ENCODE measurements around the gene CSH1.

CSH1 gene

DNA sequence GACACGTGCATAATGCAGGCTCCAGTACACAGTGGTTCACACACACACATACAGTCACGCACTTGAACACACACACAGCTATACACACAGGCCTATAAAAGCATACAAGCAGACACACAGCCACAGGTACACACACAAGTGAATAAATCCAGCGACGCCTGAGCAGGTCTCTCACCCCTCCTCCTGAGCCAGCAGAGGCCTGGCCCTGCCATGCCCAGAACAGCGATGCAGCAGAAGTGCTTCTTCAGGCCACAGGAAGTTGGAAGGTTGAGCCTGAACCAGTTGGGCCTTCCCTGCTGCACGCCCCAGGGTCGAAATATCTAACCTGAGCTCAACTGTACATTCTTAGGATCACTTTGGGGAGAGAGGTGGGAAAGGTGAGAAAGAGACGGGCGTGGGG is 43.0 kb upstream of the CSH1 start (continued):
- TF ChIP-seq SETDB1 (IDR thresholded peaks at IDR 0.05; ENCODE audit: insufficient read length, low read length): no peak
- no peak for TF ChIP-seq ZNF549 (tag by site-specific recombination; IDR thresholded peaks at IDR 0.05)
- no peak for TF ChIP-seq ZNF529 (tag by site-specific recombination; IDR thresholded peaks at IDR 0.05; ENCODE audit: insufficient replicate concordance)
- no peak for TF ChIP-seq ZNF221 (tag by site-specific recombination; IDR thresholded peaks at IDR 0.05; ENCODE audit: borderline replicate concordance)
- no peak for TF ChIP-seq ZNF354C (tag by site-specific recombination; IDR thresholded peaks at IDR 0.05; ENCODE audit: borderline replicate concordance, low read depth)
- TF ChIP-seq ZNF623 (tag by site-specific recombination; IDR thresholded peaks at IDR 0.05): no peak
- TF ChIP-seq ZNF155 (tag by site-specific recombination; IDR thresholded peaks at IDR 0.05): no peak

DNA sequence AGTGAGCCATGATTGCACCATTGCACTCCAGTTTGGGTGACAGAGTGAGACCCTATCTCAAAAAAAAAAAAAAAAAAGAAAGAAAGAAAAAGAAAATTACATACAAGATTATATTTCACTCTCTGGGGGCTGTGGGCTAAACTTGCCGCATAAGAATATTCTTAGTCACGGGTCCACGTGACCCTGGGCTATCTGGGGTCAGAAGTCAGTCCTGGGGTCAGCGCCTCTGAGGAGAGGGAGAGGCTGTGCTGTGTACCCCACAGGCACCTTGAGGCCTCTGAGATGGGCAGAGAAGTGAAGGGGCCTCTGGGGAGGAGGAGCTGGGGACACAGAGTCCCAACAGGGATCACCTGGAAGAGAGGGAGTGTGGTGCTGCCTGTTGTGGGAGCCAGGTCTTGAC is 41.5 kb upstream of the CSH1 start:
- no peak for TF ChIP-seq ZNF354C (tag by site-specific recombination; IDR thresholded peaks at IDR 0.05; ENCODE audit: borderline replicate concordance, low read depth)
- no peak for TF ChIP-seq ZNF211 (tag by site-specific recombination; IDR thresholded peaks at IDR 0.05; ENCODE audit: low read depth)
- no peak for TF ChIP-seq ZNF624 (tag by site-specific recombination; IDR thresholded peaks at IDR 0.05)
- TF ChIP-seq ZNF302 (tag by site-specific recombination; IDR thresholded peaks at IDR 0.05; ENCODE audit: low read depth): no peak
- no peak for TF ChIP-seq ZNF704 (tag by site-specific recombination; IDR thresholded peaks at IDR 0.05)
- no peak for TF ChIP-seq AEBP2 (tag by site-specific recombination; IDR thresholded peaks at IDR 0.05; ENCODE audit: borderline replicate concordance)
- no peak for TF ChIP-seq MZF1 (tag by site-specific recombination; IDR thresholded peaks at IDR 0.05; ENCODE audit: borderline replicate concordance)
- TF ChIP-seq, protein P1, sequence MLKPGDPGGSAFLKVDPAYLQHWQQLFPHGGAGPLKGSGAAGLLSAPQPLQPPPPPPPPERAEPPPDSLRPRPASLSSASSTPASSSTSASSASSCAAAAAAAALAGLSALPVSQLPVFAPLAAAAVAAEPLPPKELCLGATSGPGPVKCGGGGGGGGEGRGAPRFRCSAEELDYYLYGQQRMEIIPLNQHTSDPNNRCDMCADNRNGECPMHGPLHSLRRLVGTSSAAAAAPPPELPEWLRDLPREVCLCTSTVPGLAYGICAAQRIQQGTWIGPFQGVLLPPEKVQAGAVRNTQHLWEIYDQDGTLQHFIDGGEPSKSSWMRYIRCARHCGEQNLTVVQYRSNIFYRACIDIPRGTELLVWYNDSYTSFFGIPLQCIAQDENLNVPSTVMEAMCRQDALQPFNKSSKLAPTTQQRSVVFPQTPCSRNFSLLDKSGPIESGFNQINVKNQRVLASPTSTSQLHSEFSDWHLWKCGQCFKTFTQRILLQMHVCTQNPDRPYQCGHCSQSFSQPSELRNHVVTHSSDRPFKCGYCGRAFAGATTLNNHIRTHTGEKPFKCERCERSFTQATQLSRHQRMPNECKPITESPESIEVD (tag by site-specific recombination; IDR thresholded peaks at IDR 0.05): no peak
- no peak for TF ChIP-seq GLI4 (tag by site-specific recombination; IDR thresholded peaks at IDR 0.05)
- no peak for TF ChIP-seq ZNF426 (tag by site-specific recombination; IDR thresholded peaks at IDR 0.05)
- TF ChIP-seq, protein P2, sequence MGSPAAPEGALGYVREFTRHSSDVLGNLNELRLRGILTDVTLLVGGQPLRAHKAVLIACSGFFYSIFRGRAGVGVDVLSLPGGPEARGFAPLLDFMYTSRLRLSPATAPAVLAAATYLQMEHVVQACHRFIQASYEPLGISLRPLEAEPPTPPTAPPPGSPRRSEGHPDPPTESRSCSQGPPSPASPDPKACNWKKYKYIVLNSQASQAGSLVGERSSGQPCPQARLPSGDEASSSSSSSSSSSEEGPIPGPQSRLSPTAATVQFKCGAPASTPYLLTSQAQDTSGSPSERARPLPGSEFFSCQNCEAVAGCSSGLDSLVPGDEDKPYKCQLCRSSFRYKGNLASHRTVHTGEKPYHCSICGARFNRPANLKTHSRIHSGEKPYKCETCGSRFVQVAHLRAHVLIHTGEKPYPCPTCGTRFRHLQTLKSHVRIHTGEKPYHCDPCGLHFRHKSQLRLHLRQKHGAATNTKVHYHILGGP (tag by site-specific recombination; IDR thresholded peaks at IDR 0.05): no peak
- TF ChIP-seq YY2 (tag by site-specific recombination; IDR thresholded peaks at IDR 0.05): no peak
- TF ChIP-seq ZNF791 (tag by site-specific recombination; IDR thresholded peaks at IDR 0.05): no peak
- no peak for TF ChIP-seq ZNF37A (tag by site-specific recombination; IDR thresholded peaks at IDR 0.05)
- no peak for TF ChIP-seq ZBTB7A (tag by site-specific recombination; IDR thresholded peaks at IDR 0.05; ENCODE audit: low read depth)
- Histone ChIP-seq H3K4me3 (ENCODE audit: low read depth, low read length) (no peak overlapping the region), H3K4me1 (ENCODE audit: control insufficient read depth, insufficient read depth, low read length) (no peaks in the 10 kb centered on the region), H3K9me3 (ENCODE audit: control insufficient read depth, insufficient read depth, low read depth, low read length) (no peaks in the 10 kb centered on the region), H3K27ac (ENCODE audit: extremely low read depth, low read depth, low read length) (no peak overlapping the region), H3K36me3 (ENCODE audit: control insufficient read depth in 2 of 2, insufficient read depth in 1 of 2, low read length in 2 of 2) (no peaks in the 10 kb centered on the region)
- ChIA-PET CTCF (no interaction called here), POLR2A (no interaction called here)

Measured in HEK293 (cell line).